ENCODE results near the gene FAM200A. TPM values are rescaled to one million over a fixed set of nuclear protein-coding genes. Genes with fewer than 3 reads are reported as not detected.
"Not testable (repeated sequence)": the region's sequence is repeated elsewhere in the genome, so short reads cannot be mapped to it uniquely, and the experiment has no call there.

FAM200A gene
- total RNA-seq, 4 donors from 2014 or later = 0.40 to 4.2 (median 4.1) TPM; not detected in 1

DNA sequence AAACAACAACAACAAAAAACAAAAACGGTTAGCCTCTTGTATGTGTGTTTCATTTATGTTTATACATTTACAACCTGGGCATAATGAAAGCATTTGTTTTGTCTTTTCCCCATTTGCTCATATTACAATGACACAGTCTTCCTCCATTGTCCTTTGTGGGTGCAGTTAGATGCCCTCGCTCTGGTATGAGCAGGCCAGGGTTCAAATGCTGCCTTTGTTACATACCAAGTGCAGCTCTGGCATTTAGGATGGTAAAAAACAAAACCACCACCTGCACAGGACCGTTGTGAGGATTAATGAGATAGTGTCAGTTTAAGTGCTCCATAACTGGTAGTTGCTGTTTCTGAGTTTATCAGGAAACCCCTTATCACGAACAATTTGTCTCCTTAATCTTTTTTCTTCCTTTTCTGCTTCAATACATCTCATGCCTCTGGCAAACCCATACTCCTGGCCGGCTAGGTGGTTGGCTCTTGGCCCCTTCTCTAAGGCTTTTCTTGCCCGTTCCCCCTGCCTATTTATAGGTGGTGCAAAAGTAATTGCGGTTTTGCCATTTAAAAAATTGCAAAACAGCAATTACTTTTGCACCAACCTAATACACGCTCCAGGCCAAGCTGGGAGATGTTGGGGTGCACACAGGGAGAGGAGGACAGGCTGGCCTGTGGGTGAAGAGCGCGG is 27.5 kb upstream of the FAM200A start:
- intact Hi-C loops (cut with DNase I; ENCODE audit: low total_unique reads) = no loop called here
- in situ Hi-C loops (cut with MboI; ENCODE audit: low pct_ligation_motif_present in 1 of 4, low pct_unique_long_range_greater_than_20kb in 1 of 4, low sequenced_read_pairs in 3 of 4) = no loop called here
- DNase-seq = no peak
- no peak for TF ChIP-seq POLR2AphosphoS5 (IDR thresholded peaks at IDR 0.05)
- TF ChIP-seq EP300 (IDR thresholded peaks at IDR 0.05; ENCODE audit: low read depth) = no peak
- TF ChIP-seq, protein P1, sequence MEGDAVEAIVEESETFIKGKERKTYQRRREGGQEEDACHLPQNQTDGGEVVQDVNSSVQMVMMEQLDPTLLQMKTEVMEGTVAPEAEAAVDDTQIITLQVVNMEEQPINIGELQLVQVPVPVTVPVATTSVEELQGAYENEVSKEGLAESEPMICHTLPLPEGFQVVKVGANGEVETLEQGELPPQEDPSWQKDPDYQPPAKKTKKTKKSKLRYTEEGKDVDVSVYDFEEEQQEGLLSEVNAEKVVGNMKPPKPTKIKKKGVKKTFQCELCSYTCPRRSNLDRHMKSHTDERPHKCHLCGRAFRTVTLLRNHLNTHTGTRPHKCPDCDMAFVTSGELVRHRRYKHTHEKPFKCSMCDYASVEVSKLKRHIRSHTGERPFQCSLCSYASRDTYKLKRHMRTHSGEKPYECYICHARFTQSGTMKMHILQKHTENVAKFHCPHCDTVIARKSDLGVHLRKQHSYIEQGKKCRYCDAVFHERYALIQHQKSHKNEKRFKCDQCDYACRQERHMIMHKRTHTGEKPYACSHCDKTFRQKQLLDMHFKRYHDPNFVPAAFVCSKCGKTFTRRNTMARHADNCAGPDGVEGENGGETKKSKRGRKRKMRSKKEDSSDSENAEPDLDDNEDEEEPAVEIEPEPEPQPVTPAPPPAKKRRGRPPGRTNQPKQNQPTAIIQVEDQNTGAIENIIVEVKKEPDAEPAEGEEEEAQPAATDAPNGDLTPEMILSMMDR (IDR thresholded peaks at IDR 0.05) = no peak
- TF ChIP-seq POLR2A (IDR thresholded peaks at IDR 0.05) = no peak
- Histone ChIP-seq H3K27ac (no peak overlapping the region), H3K9me3 (no peaks in the 10 kb centered on the region), H3K27me3 (no peaks in the 10 kb centered on the region), H3K4me1 (peaks cover 0 to 15% (median 10%) of the 10 kb centered on the region in 4 donors), H3K36me3 (no peaks in the 10 kb centered on the region), H3K4me3 (peak overlapping the region in 3 of 4 donors; percentile 41 to 72 (median 48))
- WGBS, 2 donors (ENCODE audit: low coverage in 1 of 2) = 56 to 62% methylated on average over 8 to 10 of the region's 10 CpGs

DNA sequence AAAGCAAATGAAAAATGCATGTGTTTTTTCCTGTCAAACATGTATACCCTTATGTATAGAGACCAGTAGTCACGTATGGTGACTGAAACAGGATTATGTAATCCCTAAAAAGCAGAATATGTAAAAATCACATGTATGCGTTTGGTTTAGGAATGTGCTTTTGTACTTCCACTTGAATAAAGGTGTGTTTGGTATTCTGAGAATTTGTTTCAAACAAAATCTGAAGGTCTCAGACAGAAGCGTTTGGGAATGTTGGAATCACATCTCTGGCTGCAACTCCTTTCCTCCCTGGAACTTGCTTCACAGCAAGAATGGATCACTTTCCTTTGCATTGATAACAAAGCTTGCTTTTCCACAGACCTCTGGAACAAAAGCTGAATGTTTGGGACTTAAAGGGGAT is 24.3 kb upstream of the FAM200A start:
- no peak for DNase-seq
- H3K27ac ChIP-seq = no peak overlapping the region
- WGBS, 2 donors (ENCODE audit: low coverage in 1 of 2) = 83 to 90% methylated on average over 3 of the region's 3 CpGs

DNA sequence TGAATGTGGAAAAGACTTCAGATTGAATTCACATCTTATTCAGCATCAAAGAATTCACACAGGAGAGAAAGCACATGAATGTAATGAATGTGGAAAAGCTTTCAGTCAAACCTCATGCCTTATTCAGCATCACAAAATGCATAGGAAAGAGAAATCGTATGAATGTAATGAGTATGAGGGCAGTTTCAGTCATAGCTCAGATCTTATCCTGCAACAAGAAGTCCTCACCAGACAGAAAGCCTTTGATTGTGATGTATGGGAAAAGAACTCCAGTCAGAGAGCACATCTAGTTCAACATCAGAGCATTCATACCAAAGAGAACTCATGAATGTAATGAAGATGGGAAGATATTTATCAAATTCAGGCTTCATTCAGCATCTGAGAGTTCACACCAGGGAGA is 21.3 kb upstream of the FAM200A start:
- no peaks in the 10 kb centered on the region for H3K27me3 ChIP-seq
- H3K4me3 ChIP-seq = no peak overlapping the region
- in situ Hi-C loops (cut with MboI; ENCODE audit: low pct_ligation_motif_present in 1 of 4, low pct_unique_long_range_greater_than_20kb in 1 of 4, low sequenced_read_pairs in 3 of 4) = no loop called here
- TF ChIP-seq, protein P1 (IDR thresholded peaks at IDR 0.05) = no peak
- TF ChIP-seq EP300 (IDR thresholded peaks at IDR 0.05; ENCODE audit: low read depth) = no peak
- no peak for TF ChIP-seq POLR2A (IDR thresholded peaks at IDR 0.05)
- TF ChIP-seq POLR2AphosphoS5 (IDR thresholded peaks at IDR 0.05) = no peak
- intact Hi-C loops (cut with DNase I; ENCODE audit: low total_unique reads) = no loop called here
- DNase-seq = no peak
- H3K9me3 ChIP-seq = no peaks in the 10 kb centered on the region
- peaks cover 0 to 40% (median 16%) of the 10 kb centered on the region in 4 donors for H3K36me3 ChIP-seq
- 88 to 100% methylated on average over 1 of the region's 1 CpG for whole genome bisulfite sequencing, 2 donors (ENCODE audit: low coverage in 1 of 2)
- no peaks in the 10 kb centered on the region for H3K4me1 ChIP-seq
- H3K27ac ChIP-seq = no peak overlapping the region

More for the DNA sequence above, 24.3 kb upstream of the FAM200A start:
- H3K4me3 ChIP-seq = no peak overlapping the region
- peaks cover 0 to 15% (median 10%) of the 10 kb centered on the region in 4 donors for H3K4me1 ChIP-seq
- H3K27me3 ChIP-seq = no peaks in the 10 kb centered on the region
- no peaks in the 10 kb centered on the region for H3K9me3 ChIP-seq
- TF ChIP-seq, protein P1 (IDR thresholded peaks at IDR 0.05) = no peak
- no peak for TF ChIP-seq POLR2A (IDR thresholded peaks at IDR 0.05)
- no peak for TF ChIP-seq POLR2AphosphoS5 (IDR thresholded peaks at IDR 0.05)
- no peak for TF ChIP-seq EP300 (IDR thresholded peaks at IDR 0.05; ENCODE audit: low read depth)
- H3K36me3 ChIP-seq = peaks cover 0 to 22% (median 8%) of the 10 kb centered on the region in 4 donors
- in situ Hi-C loops (cut with MboI; ENCODE audit: low pct_ligation_motif_present in 1 of 4, low pct_unique_long_range_greater_than_20kb in 1 of 4, low sequenced_read_pairs in 3 of 4) = no loop called here
- intact Hi-C loops (cut with DNase I; ENCODE audit: low total_unique reads) = no loop called here

DNA sequence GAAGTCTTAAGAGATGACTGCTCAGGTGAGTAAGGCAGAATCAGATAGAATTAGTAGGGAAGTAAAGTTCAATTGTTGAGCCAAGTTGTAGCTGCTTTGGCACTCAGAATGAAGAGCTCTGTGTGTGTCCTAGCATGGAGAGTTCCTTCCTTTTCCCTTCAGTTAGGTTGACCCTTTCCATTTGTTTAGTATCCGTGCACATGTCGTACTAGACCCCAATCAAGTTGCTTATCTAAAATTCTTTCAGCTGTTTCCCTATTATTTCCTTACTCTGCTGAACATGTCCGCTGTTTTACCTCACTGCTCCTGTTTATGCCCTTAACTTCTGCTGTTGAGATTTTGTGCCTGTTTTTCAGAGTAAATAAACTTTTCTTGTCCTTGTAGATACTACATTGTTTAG is 19.9 kb upstream of the FAM200A start:
- TF ChIP-seq EP300 (IDR thresholded peaks at IDR 0.05; ENCODE audit: low read depth) (no peak), POLR2AphosphoS5 (IDR thresholded peaks at IDR 0.05) (no peak), POLR2A (IDR thresholded peaks at IDR 0.05) (no peak)
- TF ChIP-seq, protein P1 (IDR thresholded peaks at IDR 0.05) = no peak
- H3K4me3 ChIP-seq = no peak overlapping the region
- no peaks in the 10 kb centered on the region for H3K27me3 ChIP-seq
- no peak overlapping the region for H3K27ac ChIP-seq
- no peak for DNase-seq
- no peaks in the 10 kb centered on the region for H3K9me3 ChIP-seq
- no peaks in the 10 kb centered on the region for H3K4me1 ChIP-seq
- intact Hi-C loops (cut with DNase I; ENCODE audit: low total_unique reads) (no loop called here), in situ Hi-C loops (cut with MboI; ENCODE audit: low pct_ligation_motif_present in 1 of 4, low pct_unique_long_range_greater_than_20kb in 1 of 4, low sequenced_read_pairs in 3 of 4) (no loop called here)
- WGBS, 2 donors (ENCODE audit: low coverage in 1 of 2) = 88 to 96% methylated on average over 3 of the region's 3 CpGs
- H3K36me3 ChIP-seq = peaks cover 0 to 40% (median 16%) of the 10 kb centered on the region in 4 donors

DNA sequence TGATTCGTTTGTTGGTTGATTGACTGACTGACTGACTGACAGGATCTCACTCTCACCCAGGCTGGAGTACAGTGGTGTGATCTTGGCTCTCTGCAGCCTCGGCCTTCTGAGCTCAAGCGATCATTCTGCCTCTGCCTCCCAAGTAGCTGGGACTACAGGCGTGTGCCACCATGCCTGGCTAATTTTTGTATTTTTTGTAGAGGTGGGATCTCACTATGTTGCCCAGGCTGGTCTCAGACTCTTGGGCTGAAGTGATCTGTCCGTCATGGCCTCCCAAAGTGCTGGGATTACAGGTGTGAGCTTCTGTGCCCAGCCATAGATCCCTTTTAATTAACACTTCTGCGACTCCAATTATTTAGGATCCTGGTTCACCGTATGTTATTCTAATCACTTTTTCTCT is 16.9 kb upstream of the FAM200A start:
- WGBS, 2 donors (ENCODE audit: low coverage in 1 of 2) = 97 to 100% methylated on average over 3 to 7 of the region's 7 CpGs
- H3K4me3 ChIP-seq; H3K27me3 ChIP-seq; H3K4me1 ChIP-seq; H3K27ac ChIP-seq; DNase-seq; H3K9me3 ChIP-seq; in situ Hi-C loops (cut with MboI; ENCODE audit: low pct_ligation_motif_present in 1 of 4, low pct_unique_long_range_greater_than_20kb in 1 of 4, low sequenced_read_pairs in 3 of 4); intact Hi-C loops (cut with DNase I; ENCODE audit: low total_unique reads): not testable (repeated sequence)
- H3K36me3 ChIP-seq = peaks cover 0 to 57% (median 27%) of the 10 kb centered on the region in 4 donors
